ENCODE results near the gene CTSC. TPM values are rescaled to one million over a fixed set of nuclear protein-coding genes. Genes with fewer than 3 reads are reported as not detected.

CTSC gene
- total RNA-seq, 4 donors from 2014 or later: 41.2 to 84.6 (median 46.0) TPM

- DNase-seq (ENCODE audit: low spot score in 2 of 2): no peak
- H3K36me3 ChIP-seq: peaks cover 0 to 6% (median 0%) of the 10 kb centered on the region in 3 donors
- WGBS, 2 donors: 87 to 97% methylated on average over 4 of the region's 4 CpGs
- H3K4me3 ChIP-seq: no peak overlapping the region
- H3K27me3 ChIP-seq: no peaks in the 10 kb centered on the region
- no peaks in the 10 kb centered on the region for H3K9me3 ChIP-seq
- TF ChIP-seq EP300 (IDR thresholded peaks at IDR 0.05): no peak
- no peak for TF ChIP-seq POLR2A (IDR thresholded peaks at IDR 0.05)
- TF ChIP-seq, protein P1, sequence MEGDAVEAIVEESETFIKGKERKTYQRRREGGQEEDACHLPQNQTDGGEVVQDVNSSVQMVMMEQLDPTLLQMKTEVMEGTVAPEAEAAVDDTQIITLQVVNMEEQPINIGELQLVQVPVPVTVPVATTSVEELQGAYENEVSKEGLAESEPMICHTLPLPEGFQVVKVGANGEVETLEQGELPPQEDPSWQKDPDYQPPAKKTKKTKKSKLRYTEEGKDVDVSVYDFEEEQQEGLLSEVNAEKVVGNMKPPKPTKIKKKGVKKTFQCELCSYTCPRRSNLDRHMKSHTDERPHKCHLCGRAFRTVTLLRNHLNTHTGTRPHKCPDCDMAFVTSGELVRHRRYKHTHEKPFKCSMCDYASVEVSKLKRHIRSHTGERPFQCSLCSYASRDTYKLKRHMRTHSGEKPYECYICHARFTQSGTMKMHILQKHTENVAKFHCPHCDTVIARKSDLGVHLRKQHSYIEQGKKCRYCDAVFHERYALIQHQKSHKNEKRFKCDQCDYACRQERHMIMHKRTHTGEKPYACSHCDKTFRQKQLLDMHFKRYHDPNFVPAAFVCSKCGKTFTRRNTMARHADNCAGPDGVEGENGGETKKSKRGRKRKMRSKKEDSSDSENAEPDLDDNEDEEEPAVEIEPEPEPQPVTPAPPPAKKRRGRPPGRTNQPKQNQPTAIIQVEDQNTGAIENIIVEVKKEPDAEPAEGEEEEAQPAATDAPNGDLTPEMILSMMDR (IDR thresholded peaks at IDR 0.05): no peak
- H3K4me1 ChIP-seq: no peaks in the 10 kb centered on the region
- H3K27ac ChIP-seq: no peak overlapping the region
These were observed 41.0 kb upstream of the CTSC start for GRCh38 chr11:88378422-88379066.

DNA sequence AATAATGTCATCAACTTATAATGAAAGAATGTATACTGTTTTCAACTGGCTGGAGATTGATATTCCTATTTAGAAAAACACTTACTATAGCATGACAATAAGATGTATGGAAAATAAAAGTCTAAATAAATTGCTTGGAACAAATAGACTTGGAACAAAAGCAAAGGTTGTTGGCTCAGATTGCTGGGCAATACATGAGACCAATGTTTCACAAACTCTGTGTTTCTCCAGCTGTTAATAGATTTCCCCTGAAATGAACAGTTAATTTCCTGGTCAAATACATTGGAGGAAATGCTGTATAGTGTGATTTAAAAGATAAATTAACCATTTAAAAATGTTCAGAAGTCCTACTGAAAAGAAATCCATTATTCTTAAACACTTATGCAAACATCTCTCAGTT is 40.1 kb upstream of the CTSC start:
- no peak for DNase-seq (ENCODE audit: low spot score in 2 of 2)
- H3K4me1 ChIP-seq: no peaks in the 10 kb centered on the region
- TF ChIP-seq EP300 (IDR thresholded peaks at IDR 0.05) (no peak), POLR2A (IDR thresholded peaks at IDR 0.05) (no peak)
- TF ChIP-seq, protein P1 (IDR thresholded peaks at IDR 0.05): no peak
- H3K27me3 ChIP-seq: no peaks in the 10 kb centered on the region
- no peak overlapping the region for H3K27ac ChIP-seq
- peaks cover 0 to 13% (median 0%) of the 10 kb centered on the region in 3 donors for H3K36me3 ChIP-seq
- no peak overlapping the region for H3K4me3 ChIP-seq
- no peaks in the 10 kb centered on the region for H3K9me3 ChIP-seq

GRCh38 chr11:88377144-88377543 is 39.6 kb upstream of the CTSC start:
- no peaks in the 10 kb centered on the region for H3K27me3 ChIP-seq
- TF ChIP-seq EP300 (IDR thresholded peaks at IDR 0.05) (no peak), POLR2A (IDR thresholded peaks at IDR 0.05) (no peak)
- TF ChIP-seq, protein P1 (IDR thresholded peaks at IDR 0.05): no peak
- 89 to 90% methylated on average over 2 of the region's 2 CpGs for WGBS, 2 donors

DNA sequence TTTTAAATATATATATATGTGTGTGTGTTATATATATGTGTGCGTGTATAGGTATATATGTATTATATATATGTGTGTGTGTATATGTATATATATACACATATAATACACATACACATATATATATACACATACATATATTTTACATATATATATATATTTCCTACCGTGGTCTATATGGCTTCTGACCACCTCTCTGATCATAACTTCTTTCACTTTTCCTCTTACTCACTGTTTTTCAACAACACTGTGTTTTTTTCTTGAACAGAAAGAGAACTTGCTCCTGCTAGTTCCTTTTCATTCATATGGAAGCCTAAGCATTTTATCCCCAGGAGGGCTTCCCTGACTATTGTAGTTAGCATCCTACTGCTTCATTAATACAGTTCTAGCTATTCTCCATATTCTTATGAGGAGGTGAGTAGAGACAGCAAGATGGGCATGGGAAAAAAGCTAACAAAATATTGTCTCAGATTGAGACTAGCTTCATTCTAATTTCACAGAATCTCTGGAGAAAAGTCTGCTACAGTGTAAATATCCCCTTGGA is 38.5 kb upstream of the CTSC start:
- no peak overlapping the region for H3K4me3 ChIP-seq
- DNase-seq (ENCODE audit: low spot score in 2 of 2): no peak
- 87 to 92% methylated on average over 2 of the region's 2 CpGs for WGBS, 2 donors
- H3K4me1 ChIP-seq: no peaks in the 10 kb centered on the region
- no peaks in the 10 kb centered on the region for H3K27me3 ChIP-seq
- no peaks in the 10 kb centered on the region for H3K9me3 ChIP-seq
- H3K36me3 ChIP-seq: peaks cover 0 to 13% (median 0%) of the 10 kb centered on the region in 3 donors
- TF ChIP-seq POLR2A (IDR thresholded peaks at IDR 0.05) (no peak), EP300 (IDR thresholded peaks at IDR 0.05) (no peak)
- TF ChIP-seq, protein P1 (IDR thresholded peaks at IDR 0.05): no peak
- H3K27ac ChIP-seq: no peak overlapping the region

More at GRCh38 chr11:88377144-88377543, 39.6 kb upstream of the CTSC start:
- Histone ChIP-seq H3K9me3 (no peaks in the 10 kb centered on the region), H3K4me3 (no peak overlapping the region), H3K36me3 (peaks cover 0 to 13% (median 0%) of the 10 kb centered on the region in 3 donors), H3K4me1 (no peaks in the 10 kb centered on the region), H3K27ac (no peak overlapping the region)
- no peak for DNase-seq (ENCODE audit: low spot score in 2 of 2)

- Histone ChIP-seq H3K9me3 (no peaks in the 10 kb centered on the region), H3K36me3 (peaks cover 0 to 13% (median 0%) of the 10 kb centered on the region in 3 donors), H3K4me1 (no peaks in the 10 kb centered on the region), H3K27ac (no peak overlapping the region), H3K27me3 (no peaks in the 10 kb centered on the region), H3K4me3 (no peak overlapping the region)
- DNase-seq (ENCODE audit: low spot score in 2 of 2): no peak
- TF ChIP-seq, protein P1 (IDR thresholded peaks at IDR 0.05): no peak
- no peak for TF ChIP-seq EP300 (IDR thresholded peaks at IDR 0.05)
- no peak for TF ChIP-seq POLR2A (IDR thresholded peaks at IDR 0.05)
- WGBS, 2 donors: 96 to 97% methylated on average over 2 of the region's 2 CpGs
These were observed 33.2 kb upstream of the CTSC start for GRCh38 chr11:88370782-88371181.
